ENCODE measurements around the gene SEMA6C. TPM values are rescaled to one million over a fixed set of nuclear protein-coding genes. Genes with fewer than 3 reads are reported as not detected.
"Not testable (repeated sequence)": the region's sequence is repeated elsewhere in the genome, so short reads cannot be mapped to it uniquely, and the experiment has no call there.

The SEMA6C gene
- polyA plus RNA-seq, 1 donor (not counting 4 experiments of a cell fraction or from before 2014, with no cell fraction given), result 0.93 TPM

DNA sequence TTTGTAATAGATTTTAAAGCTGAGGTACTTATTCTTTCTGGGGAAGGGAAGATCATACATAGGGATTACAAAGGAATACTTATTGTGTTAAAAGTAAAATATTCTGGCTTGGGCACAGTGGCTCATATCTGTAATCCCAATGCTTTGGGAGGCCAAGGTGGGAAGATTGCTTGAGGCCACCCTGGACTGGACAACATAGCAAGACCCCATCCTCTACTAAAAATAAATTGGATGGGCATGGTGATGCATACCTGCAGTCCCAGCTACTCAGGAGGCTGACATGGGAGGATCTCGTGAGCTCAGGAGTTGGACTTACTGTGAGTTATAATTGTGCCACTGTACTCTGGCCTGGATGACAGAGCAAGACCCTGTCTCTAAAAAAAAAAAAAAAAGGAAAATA lies 48.3 kb downstream of the SEMA6C start:
- Histone ChIP-seq H3K36me3 (ENCODE audit: control insufficient read depth in 2 of 2, extremely low read depth in 1 of 2, insufficient read depth in 2 of 2, low read length in 2 of 2) (peaks cover 0 to under 1% of the 10 kb centered on the region in 2 experiments), H3K79me2 (ENCODE audit: control insufficient read depth, insufficient read depth, low read length) (no peaks in the 10 kb centered on the region), H3K4me3 (ENCODE audit: control insufficient read depth in 2 of 3, extremely low read depth in 1 of 3, insufficient read depth in 2 of 3, low read depth in 1 of 3, low read length in 3 of 3) (no peak overlapping the region), H3K4me1 (ENCODE audit: control insufficient read depth, extremely low read depth, insufficient read depth, low read length) (peaks cover 7% of the 10 kb centered on the region), H3K4me2 (ENCODE audit: control insufficient read depth, extremely low read depth, insufficient read depth, low read depth, low read length) (no peak overlapping the region), H4K20me1 (ENCODE audit: control insufficient read depth, extremely low read depth, insufficient read depth, low read length) (no peaks in the 10 kb centered on the region), H3K9ac (ENCODE audit: control insufficient read depth, extremely low read depth, insufficient read depth, low read length) (no peak overlapping the region), H3K9me3 (ENCODE audit: control insufficient read depth, low read depth, low read length) (no peaks in the 10 kb centered on the region), H3K27ac (ENCODE audit: control insufficient read depth, insufficient read depth, low read length) (no peak overlapping the region), H3K9me1 (ENCODE audit: control insufficient read depth, extremely low read depth, insufficient read depth, low read length) (no peaks in the 10 kb centered on the region), H2AFZ (ENCODE audit: control insufficient read depth, low read length) (no peak overlapping the region), H3K27me3 (ENCODE audit: control insufficient read depth, extremely low read depth, insufficient read depth, low read length) (no peaks in the 10 kb centered on the region)
- no peak for FAIRE-seq
- DNase-seq (ENCODE audit: low read depth, low spot score), result no peak
- dilution Hi-C loops (cut with MboI; ENCODE audit: extremely low pct_ligation_motif_present, low sequenced_read_pairs), result no loop called here
- TF ChIP-seq, protein P1, sequence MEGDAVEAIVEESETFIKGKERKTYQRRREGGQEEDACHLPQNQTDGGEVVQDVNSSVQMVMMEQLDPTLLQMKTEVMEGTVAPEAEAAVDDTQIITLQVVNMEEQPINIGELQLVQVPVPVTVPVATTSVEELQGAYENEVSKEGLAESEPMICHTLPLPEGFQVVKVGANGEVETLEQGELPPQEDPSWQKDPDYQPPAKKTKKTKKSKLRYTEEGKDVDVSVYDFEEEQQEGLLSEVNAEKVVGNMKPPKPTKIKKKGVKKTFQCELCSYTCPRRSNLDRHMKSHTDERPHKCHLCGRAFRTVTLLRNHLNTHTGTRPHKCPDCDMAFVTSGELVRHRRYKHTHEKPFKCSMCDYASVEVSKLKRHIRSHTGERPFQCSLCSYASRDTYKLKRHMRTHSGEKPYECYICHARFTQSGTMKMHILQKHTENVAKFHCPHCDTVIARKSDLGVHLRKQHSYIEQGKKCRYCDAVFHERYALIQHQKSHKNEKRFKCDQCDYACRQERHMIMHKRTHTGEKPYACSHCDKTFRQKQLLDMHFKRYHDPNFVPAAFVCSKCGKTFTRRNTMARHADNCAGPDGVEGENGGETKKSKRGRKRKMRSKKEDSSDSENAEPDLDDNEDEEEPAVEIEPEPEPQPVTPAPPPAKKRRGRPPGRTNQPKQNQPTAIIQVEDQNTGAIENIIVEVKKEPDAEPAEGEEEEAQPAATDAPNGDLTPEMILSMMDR (optimal IDR thresholded peaks at IDR 0.05 in 1 of 3, IDR thresholded peaks at IDR 0.05 in 1 of 3, conservative IDR thresholded peaks at IDR 0.05 in 1 of 3; ENCODE audit: extremely low read depth in 1 of 3, insufficient read depth in 2 of 3, low read length in 3 of 3), result no peak
- TF ChIP-seq EZH2 (IDR thresholded peaks at IDR 0.05; ENCODE audit: low read length), result no peak

DNA sequence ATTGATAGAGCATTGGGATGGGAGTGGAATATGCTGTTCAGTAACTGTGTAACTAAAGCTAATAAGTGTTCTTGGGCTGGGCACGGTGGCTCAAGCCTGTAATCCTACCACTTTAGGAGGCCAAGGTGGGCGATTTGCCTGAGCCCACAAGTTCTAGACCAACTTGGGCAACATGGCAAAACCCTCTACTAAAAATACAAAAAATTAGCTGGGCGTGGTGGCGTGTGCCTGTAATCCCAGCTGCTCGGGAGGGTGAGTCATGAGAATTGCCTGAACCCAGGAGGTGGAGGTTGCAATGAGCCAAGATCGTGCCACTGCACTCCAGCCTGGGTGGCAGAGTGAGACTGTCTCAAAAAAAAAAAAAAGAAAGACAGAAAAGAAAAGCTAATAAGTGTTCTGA lies 49.0 kb downstream of the SEMA6C start:
- H3K27me3 ChIP-seq (ENCODE audit: control insufficient read depth, extremely low read depth, insufficient read depth, low read length); dilution Hi-C loops (cut with MboI; ENCODE audit: extremely low pct_ligation_motif_present, low sequenced_read_pairs); H3K4me2 ChIP-seq (ENCODE audit: control insufficient read depth, extremely low read depth, insufficient read depth, low read depth, low read length); H3K36me3 ChIP-seq (ENCODE audit: control insufficient read depth in 2 of 2, extremely low read depth in 1 of 2, insufficient read depth in 2 of 2, low read length in 2 of 2); H3K79me2 ChIP-seq (ENCODE audit: control insufficient read depth, insufficient read depth, low read length); FAIRE-seq; DNase-seq (ENCODE audit: low read depth, low spot score); H3K9ac ChIP-seq (ENCODE audit: control insufficient read depth, extremely low read depth, insufficient read depth, low read length); H3K9me1 ChIP-seq (ENCODE audit: control insufficient read depth, extremely low read depth, insufficient read depth, low read length); H3K9me3 ChIP-seq (ENCODE audit: control insufficient read depth, low read depth, low read length); H4K20me1 ChIP-seq (ENCODE audit: control insufficient read depth, extremely low read depth, insufficient read depth, low read length); H3K4me1 ChIP-seq (ENCODE audit: control insufficient read depth, extremely low read depth, insufficient read depth, low read length); H3K4me3 ChIP-seq (ENCODE audit: control insufficient read depth in 2 of 3, extremely low read depth in 1 of 3, insufficient read depth in 2 of 3, low read depth in 1 of 3, low read length in 3 of 3): not testable (repeated sequence)
- peak overlapping the region; percentile 14 for H3K27ac ChIP-seq (ENCODE audit: control insufficient read depth, insufficient read depth, low read length)
- peak overlapping the region; percentile 26 for H2AFZ ChIP-seq (ENCODE audit: control insufficient read depth, low read length)

DNA sequence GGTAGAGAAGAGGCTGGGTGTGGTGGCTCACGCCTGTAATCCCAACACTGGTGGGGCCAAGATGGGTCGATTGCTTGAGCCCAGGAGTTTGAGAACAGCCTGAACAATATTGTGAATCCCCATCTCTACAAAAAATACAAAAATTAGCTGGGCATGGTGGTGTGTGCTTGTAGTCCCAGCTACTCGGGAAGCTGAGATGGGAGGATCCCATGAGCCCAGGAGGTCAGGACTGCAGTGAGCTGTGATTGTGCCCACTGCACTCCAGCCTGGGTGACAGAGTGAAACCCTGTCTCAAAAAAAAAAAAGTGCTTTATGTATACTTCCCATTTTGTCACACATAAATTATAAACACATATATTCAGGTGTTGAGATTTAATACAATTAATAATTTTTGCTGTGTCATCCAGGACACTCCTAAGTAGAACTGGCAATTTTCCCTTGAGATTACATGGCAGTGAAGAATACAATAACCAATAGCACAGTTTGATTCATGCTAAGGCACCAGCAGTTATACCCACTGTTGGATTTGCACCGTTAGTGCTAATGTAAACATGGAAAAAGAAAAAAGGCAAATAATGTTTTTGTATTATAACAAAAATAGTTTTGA lies 60.4 kb downstream of the SEMA6C start:
- no peak for TF ChIP-seq EZH2 (IDR thresholded peaks at IDR 0.05; ENCODE audit: low read length)
- TF ChIP-seq, protein P1 (optimal IDR thresholded peaks at IDR 0.05 in 1 of 3, IDR thresholded peaks at IDR 0.05 in 1 of 3, conservative IDR thresholded peaks at IDR 0.05 in 1 of 3; ENCODE audit: extremely low read depth in 1 of 3, insufficient read depth in 2 of 3, low read length in 3 of 3), result no peak
- no peaks in the 10 kb centered on the region for H4K20me1 ChIP-seq (ENCODE audit: control insufficient read depth, extremely low read depth, insufficient read depth, low read length)
- dilution Hi-C loops (cut with MboI; ENCODE audit: extremely low pct_ligation_motif_present, low sequenced_read_pairs), result no loop called here
- DNase-seq (ENCODE audit: low read depth, low spot score) (no peak), FAIRE-seq (no peak)
- H2AFZ ChIP-seq (ENCODE audit: control insufficient read depth, low read length), result no peak overlapping the region
- H3K27me3 ChIP-seq (ENCODE audit: control insufficient read depth, extremely low read depth, insufficient read depth, low read length), result no peaks in the 10 kb centered on the region
- H3K4me3 ChIP-seq (ENCODE audit: control insufficient read depth in 2 of 3, extremely low read depth in 1 of 3, insufficient read depth in 2 of 3, low read depth in 1 of 3, low read length in 3 of 3), result no peak overlapping the region
- no peak overlapping the region for H3K4me2 ChIP-seq (ENCODE audit: control insufficient read depth, extremely low read depth, insufficient read depth, low read depth, low read length)
- no peaks in the 10 kb centered on the region for H3K36me3 ChIP-seq (ENCODE audit: control insufficient read depth in 2 of 2, extremely low read depth in 1 of 2, insufficient read depth in 2 of 2, low read length in 2 of 2)
- H3K27ac ChIP-seq (ENCODE audit: control insufficient read depth, insufficient read depth, low read length), result no peak overlapping the region
- H3K79me2 ChIP-seq (ENCODE audit: control insufficient read depth, insufficient read depth, low read length), result no peaks in the 10 kb centered on the region
- no peaks in the 10 kb centered on the region for H3K4me1 ChIP-seq (ENCODE audit: control insufficient read depth, extremely low read depth, insufficient read depth, low read length)
- H3K9me1 ChIP-seq (ENCODE audit: control insufficient read depth, extremely low read depth, insufficient read depth, low read length), result no peaks in the 10 kb centered on the region
- H3K9me3 ChIP-seq (ENCODE audit: control insufficient read depth, low read depth, low read length), result no peaks in the 10 kb centered on the region
- no peak overlapping the region for H3K9ac ChIP-seq (ENCODE audit: control insufficient read depth, extremely low read depth, insufficient read depth, low read length)
